GM19239 (cell line): Measurements from ENCODE around the gene NR4A3.

Experiments used
- DNase-seq: peaks from one replicate; pipeline ENCODE4 v3.0.0; 2011; ENCODE audit warnings: low spot score; ENCODE audit not compliant: insufficient read length
- FAIRE-seq: peaks from 2 replicates; lab custom pipeline; 2011; peaks lifted over from hg19 to GRCh38; lab: Jason Lieb, UNC

NR4A3 gene

DNA sequence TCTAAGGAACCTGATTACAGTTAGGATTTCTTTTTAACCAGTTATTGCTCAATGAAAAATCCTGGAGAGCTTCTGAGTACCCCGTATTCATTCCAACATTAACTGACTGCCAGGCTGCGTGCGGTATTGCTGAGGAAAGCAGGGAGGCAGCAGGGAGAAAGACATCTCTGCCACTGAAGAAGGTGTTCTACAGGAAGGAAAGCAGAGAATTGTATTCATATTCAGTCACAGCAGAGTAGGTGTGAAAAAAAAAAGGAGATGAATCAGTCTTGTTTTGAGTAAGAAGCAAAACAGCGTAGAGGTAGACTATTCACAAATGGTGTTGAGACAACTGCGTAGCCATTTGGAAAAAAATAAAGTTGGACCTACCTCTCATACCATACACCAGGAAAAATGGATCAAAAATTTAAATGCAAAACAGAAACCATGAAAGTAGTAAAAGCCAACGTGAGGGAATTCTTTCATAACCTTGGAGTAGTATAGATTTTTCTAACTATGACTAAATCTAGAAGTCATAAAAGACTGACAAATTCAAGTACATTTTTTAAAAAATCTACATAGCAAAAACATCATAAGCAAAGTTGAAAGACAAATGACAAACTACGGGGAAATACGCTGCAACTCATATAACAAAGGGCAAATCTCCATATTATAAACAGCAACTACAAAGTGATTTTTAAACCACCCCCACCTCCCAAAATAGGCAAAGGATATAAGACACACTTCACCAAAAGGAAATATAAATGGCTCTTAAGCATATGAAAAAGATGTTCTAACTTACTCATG is 9.9 kb upstream of the NR4A3 start:
- FAIRE-seq (no peak), DNase-seq (no peak)

DNA sequence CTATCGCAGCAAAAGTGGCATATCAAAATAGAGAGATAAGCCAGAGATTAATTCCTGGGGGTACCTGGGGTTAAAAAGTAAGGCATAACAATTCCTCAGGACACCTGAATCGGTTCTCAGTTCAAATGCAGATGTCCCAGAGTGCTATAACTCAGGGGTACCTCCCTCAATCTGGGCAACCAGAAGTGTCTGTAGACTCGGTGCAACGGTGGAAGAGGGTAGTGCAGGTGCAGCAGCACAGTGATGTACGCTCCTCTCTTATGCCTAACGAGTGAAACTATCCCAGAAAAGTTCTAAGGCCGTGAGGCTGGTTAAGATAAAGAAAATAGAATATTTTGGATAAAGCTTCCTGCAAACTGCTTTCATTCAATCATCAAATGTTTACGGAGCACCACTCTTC is 7.9 kb upstream of the NR4A3 start:
- FAIRE-seq = no peak
- DNase-seq = no peak

DNA sequence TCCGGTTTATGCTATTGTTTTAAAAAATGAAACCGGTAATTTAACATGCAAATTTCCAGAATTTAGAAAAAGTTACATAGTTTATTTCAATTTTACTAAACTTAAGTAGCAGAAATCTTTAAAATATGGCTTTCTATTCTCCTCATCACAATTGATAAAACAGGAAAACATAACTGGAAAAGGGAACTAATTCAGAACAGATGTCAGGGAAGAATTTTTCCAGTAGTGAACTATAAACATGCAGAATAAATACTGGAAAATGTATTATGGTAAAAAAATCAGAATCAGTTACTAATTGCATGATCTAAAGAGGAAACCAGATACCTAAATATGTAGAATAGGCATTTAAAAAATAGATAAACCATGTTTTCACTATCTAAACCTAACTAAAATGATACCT is 7.3 kb upstream of the NR4A3 start:
- DNase-seq (no peak), FAIRE-seq (no peak)

DNA sequence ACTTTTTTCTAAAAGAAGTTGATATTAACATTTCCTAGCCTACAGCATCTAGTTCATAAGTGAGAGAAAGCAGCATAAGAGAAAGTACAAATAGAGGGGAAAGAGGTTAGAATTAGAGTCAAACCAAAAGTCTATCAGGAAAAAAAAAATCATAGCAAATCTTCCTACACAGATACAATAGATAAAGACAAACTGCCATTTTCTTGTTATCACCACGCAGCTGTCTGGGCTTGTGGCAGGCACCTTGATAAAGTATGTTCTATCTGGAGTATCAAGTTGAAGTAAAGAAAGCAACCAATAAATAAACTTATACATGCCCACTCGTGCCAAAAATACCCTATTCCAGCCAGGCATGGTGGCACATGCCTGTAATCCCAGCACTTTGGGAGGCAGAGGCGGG is 5.3 kb upstream of the NR4A3 start:
- DNase-seq (no peak), FAIRE-seq (no peak)

DNA sequence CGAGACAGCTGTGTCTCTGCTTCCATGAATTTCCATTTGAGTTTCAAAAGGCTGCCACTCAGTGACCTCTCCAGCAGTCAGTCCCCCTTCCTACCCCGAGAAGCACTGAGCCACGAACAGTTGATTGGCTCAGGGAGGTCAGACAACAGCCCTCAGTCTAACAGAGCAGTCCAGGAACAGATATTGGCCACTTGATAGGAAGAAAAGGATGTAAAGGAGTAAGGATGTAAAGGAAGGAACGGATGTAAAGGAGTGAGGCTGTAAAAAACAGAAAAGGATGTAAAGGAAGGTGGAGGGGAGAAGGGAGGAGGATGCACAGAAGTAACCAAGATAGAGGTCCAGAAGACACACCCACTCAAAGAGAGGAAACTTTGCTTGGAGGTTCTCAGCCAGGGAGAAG is 3.2 kb upstream of the NR4A3 start:
- DNase-seq (no peak), FAIRE-seq (no peak)

DNA sequence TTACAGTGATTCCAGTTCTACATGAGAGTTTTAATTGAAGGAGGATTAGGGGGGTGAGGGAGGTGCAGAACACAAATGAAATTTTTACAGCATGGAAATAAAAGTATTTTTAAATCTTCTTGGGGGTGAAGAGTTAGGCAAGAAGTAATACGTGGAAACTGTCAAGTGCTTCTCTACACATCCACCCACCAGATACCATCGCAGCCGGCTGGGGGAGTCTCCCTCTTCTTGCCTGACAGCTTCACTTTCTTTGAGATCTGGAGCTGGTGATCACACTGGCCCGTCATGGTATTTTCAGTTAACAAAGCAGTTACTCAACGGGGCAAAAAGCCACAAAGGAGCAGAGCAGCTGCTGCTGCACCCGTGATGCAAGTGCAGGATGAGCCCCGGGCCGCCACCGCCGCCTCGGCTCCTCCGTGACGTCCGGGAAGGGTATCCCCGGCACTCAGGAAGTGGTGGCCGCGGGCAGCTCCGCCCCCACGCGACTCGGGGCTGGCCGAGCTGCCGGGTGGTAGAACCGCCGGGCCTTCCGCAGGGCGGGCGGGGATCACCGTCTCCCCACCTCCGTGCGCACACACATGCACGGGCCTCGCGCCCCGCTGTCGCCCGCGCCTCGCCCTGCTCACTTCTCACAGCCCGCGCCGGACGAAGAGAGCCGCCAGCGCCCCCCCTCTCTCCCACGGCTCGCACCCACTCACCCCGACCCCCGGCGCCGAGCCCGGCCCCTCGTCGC is 2.4 kb upstream of the NR4A3 start:
- DNase-seq = peak; percentile 66
- peak; percentile 70 for FAIRE-seq

DNA sequence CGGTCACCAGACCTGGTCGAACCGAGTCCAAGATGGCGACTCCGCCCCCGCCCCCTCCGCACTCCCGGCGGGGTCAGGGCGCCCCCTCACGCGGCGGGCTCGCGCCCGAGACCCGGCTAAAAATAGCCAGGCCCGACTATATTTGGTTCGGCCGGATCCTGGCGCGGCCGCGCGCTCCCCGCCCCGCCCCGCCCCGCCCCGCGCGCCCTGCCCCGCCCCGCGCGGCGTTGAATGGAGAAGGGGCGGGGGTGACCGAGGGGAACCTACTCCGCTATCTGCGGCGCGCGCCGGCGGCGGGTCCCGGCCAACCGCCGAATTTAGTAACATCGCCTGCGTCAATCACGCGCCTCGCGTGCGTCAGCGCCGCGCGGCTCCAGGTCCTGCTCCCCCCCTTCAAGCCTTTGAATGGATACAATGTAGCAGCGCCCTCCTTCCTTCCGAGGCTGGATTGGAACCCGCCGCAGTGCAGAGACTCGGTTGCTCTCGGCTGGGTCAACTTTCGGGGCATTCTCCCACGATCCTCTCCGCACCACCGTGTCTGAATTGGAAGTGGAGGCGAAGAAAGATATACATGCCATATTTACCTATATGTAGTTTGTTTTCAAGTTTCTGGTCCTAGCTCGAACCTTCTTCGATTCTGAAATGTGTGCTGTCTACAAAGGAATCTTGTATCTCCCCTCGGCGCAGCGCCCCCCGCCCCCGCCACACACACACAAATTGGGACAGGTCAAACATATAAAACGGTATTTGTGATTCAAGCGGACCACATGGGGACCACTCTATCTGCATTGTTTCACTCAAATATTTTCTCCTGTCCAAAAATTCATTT is 1.6 kb upstream of the NR4A3 start:
- DNase-seq = peak; percentile 75
- peak; percentile 88 for FAIRE-seq

DNA sequence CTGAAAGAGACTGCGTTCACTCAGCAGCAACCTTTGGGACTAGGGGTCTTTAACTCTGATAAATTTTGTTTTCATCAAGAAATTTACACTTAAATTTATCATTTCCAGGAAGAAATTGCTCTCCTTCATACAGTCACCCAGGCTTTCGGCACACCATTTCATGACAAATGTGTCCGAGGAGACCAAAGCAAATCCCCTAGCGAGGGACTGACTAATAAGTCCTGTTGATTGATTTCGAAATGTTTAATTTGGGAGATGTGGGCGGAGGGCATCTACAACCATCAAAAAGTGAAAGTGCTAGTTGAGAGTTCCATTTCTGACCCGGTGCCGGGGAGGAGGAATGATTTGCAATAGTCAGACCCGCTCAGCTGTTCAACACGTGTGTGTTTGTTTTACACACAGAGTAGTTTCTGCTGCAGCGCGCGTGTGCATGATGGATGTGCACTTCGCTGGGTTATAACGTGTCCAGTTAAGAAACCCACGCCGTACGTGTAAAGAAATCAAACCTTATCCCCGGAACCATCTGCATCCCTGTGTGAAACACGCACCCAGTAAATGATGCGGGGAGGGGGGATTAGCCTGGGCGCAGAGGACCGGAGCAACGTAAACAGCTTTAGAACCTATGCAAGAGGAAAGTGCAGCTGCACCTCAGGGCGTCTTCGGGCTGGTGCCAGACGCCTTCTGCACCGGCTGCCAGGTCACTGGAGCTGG is 845 bp upstream of the NR4A3 start:
- peak; percentile 84 for FAIRE-seq

DNA sequence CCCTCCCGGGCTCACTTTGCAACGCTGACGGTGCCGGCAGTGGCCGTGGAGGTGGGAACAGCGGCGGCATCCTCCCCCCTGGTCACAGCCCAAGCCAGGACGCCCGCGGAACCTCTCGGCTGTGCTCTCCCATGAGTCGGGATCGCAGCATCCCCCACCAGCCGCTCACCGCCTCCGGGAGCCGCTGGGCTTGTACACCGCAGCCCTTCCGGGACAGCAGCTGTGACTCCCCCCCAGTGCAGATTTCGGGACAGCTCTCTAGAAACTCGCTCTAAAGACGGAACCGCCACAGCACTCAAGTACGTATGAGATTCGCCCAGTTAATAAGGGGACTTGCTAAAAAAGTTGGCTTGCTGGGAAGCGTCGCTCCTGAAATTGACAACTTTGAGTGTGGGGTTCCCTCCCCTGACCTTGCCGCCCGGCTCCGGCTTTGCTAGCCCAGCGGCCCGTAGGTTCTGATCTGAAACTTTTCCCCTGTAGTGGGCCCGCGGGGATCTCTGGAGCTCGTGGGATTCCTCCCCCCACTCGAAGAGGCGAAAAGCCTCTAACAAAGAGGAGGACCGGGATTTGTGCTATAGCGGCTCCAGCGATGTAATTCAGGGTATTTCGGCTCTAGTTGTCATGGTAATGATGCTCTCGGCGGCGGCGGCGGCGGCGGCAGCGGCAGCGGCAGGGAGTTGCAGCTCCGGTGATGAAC is 572 bp downstream of the NR4A3 start:
- DNase-seq = no peak
- peak; percentile 57 for FAIRE-seq

More for the DNA sequence above, 845 bp upstream of the NR4A3 start:
- no peak for DNase-seq

DNA sequence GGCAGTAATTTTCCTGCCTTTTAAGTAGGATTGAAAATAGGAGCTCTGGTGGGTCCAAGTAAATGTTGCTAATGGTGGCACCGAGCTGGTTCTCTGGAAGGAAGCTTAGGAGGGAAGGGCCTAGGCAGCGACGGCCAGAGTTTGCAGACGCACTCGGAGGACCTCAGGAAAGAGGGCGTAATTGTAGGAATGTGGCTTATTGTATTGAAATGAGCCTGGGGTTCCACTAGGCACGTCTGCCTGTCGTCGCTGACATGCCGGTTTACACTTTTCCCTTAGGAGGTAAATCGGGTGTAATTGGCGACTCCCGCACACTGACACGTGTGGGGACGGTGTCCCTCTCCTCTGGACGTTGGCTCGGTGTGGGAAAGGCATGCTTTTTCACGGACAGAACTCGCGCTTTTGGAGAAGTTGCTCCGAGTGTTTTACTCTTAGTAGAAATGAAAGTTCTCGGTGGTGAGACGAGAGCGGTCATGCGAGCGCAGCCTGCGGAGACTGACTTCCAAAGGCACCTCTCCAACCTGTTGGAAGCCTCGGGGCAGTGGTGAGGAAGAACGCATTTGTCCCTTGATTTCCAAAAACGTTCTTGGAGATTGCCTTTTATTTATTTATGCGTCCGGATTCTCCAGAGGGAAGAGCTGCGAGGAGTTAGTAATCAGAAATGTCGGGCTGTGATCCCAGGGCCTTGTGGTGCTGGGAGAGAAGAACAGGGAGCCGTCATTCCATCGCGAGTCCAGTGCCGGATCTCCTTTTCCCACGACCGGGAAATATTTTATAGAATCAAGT is 1.3 kb downstream of the NR4A3 start:
- no peak for FAIRE-seq
- DNase-seq = no peak

DNA sequence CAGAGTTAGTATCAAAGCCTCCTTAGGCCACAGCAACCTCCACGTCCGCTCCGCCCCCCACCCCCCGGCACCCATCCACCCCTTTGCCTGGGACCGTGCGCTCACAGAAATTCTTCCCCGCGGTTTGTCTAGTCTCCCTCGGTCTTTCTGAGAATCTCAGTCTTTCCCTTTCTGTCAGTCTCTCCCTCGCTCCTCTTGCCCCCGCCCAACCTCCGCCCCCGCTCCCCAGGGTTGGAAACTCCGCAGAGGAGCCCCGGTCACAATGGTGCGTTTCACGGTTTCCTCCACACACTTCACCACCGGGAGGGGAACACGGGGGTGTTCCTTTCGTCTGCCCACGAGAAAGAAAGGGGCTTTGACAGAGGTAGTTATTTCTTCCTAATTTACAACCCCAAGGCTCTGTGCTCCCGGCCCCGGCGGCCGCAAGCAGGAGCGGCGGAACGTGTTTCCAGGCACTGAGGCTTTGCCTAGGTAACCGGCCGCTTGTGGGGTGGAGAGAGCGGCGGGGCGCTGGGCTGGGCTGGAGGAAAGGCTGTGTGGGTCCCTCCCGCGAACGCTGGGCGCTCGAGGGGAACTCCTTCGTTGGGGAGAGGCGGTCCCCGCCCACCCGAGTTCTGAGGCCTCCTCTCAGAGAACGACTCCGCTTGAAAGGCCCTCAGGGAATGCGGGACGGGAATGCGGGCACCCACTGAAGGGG is 2.1 kb downstream of the NR4A3 start:
- DNase-seq (peak; percentile 16), FAIRE-seq (peak; percentile 18)

DNA sequence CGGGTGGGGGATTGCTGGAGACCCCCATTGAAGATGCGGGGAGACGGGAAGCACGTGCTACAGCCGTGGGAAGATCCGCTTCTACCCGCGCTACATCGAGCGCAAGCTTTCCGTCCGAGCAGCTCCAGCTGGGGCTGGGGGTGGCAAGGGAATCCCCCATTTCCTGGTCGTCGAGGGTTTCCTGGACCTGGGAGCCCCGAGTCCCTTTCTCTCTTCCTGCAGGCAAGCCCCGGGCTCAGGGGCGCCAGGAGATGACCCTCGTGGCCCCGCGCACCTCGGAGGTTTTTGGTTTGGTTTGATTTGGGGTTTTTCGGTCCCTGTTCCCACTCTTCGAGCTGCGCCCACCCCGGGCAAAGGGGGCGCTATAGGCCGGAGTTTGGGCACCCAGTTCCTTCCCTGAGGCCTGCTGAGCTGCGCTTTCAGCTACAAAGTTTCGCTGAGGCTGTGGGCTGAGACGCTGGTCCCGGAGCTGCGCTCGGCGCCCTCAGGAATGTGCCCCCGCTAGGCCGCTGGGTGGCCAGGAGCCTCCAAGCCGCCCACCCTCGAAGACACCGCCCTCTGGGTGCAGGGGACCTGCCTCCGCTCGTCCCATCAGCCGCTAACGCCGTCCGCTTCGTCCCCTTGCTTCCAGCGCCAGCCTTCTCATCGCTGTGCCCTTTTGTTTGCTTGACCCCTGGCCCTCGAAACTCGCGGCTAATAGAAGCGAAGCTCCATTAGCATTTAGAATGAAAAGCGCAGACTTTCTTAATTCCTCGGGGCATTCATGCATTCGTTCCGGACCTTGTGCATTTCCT is 2.9 kb downstream of the NR4A3 start:
- peak; percentile 63 for FAIRE-seq
- DNase-seq = peak; percentile 83

DNA sequence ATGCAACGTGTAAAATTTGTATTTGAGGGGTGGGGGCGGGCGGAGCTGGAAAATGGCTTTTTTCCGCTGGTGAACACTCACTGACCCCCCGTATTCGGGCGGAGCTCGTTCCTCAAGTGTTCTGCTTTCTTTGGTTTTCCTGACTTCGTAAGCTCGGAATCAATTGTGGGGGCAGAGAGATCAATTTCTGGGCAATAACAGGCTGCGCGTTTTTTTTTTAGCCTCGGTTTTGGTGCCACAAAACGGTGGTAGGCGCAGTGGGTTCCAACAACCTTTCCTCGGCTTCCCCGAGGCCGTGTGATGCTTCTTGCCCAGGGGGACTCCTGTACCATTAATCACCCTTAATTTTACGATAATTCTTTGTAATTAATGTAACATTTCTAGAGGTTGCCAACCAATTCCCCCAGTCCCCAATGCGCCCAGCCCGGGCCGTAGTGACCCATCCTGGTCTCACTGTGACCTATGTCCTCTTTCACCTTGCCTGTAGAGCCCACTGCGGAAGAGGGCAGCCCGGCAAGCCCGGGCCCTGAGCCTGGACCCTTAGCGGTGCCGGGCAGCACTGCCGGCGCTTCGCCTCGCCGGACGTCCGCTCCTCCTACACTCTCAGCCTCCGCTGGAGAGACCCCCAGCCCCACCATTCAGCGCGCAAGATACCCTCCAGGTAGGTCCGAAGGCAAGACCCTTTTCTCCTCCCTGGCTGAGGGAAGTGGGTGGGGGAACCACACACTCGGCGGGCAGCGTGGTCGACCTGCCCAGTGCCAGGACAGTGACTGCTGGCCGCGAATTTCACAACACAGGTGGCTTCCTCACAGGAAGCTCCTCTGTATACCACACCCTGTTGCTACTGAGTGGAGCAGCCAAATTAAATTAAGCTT is 3.7 kb downstream of the NR4A3 start:
- no peak for DNase-seq
- FAIRE-seq = no peak

DNA sequence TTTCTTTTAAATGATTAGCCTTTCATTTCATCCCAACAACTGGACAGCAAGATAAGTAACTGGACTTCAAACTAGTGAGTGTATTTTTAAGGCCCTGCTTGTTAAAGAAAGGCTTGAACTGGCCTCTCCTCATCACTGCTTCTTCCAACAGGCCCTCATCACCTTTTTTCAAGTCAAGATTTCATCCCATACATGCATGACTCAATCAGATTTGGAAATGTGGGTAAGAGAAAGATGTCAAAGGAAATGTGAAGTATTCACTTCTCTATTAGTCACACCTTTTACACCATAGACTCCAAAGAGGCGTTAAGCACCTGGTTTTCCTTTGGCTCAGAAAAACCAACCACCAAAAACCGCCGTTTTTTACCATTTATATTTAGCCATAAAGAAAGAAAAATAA is 4.9 kb downstream of the NR4A3 start:
- no peak for FAIRE-seq

DNA sequence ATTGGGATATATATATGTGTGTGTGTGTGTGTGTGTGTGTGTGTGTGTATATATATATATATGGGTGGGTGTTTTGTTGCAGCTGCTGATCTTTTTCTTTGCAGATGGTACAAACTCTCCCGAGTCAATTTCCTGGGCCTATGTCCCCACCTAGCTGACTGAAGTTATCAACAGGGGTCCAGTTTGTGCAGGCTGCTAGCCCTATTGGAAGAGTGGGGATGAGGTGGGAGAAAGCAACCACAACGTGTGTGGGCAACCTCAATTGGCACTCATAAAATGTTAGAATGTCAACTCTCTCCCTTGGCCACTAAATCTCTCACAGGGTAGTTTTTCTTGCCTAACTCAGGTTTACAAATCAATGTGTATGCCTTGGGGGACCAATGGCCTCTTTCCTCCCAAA is 5.6 kb downstream of the NR4A3 start:
- FAIRE-seq (no peak), DNase-seq (no peak)

More for the DNA sequence above, 4.9 kb downstream of the NR4A3 start:
- DNase-seq = no peak

DNA sequence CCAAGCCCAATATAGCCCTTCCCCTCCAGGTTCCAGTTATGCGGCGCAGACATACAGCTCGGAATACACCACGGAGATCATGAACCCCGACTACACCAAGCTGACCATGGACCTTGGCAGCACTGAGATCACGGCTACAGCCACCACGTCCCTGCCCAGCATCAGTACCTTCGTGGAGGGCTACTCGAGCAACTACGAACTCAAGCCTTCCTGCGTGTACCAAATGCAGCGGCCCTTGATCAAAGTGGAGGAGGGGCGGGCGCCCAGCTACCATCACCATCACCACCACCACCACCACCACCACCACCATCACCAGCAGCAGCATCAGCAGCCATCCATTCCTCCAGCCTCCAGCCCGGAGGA is 6.3 kb downstream of the NR4A3 start:
- FAIRE-seq (no peak), DNase-seq (no peak)
